Cerebellar cortex (tissue), 1 donor: ENCODE measurements around the gene KRT8.
"Not testable (repeated sequence)": the region's sequence is repeated elsewhere in the genome, so short reads cannot be mapped to it uniquely, and the experiment has no call there.

Experiments
- DNase-seq: peaks from one replicate; pipeline ENCODE4 v3.0.0-alpha.2; 2015; ENCODE audit warnings: low spot score

The KRT8 gene

GRCh38 chr12:52874573-52875435, 30.1 kb downstream of the KRT8 start:
- no peak for DNase-seq

DNA sequence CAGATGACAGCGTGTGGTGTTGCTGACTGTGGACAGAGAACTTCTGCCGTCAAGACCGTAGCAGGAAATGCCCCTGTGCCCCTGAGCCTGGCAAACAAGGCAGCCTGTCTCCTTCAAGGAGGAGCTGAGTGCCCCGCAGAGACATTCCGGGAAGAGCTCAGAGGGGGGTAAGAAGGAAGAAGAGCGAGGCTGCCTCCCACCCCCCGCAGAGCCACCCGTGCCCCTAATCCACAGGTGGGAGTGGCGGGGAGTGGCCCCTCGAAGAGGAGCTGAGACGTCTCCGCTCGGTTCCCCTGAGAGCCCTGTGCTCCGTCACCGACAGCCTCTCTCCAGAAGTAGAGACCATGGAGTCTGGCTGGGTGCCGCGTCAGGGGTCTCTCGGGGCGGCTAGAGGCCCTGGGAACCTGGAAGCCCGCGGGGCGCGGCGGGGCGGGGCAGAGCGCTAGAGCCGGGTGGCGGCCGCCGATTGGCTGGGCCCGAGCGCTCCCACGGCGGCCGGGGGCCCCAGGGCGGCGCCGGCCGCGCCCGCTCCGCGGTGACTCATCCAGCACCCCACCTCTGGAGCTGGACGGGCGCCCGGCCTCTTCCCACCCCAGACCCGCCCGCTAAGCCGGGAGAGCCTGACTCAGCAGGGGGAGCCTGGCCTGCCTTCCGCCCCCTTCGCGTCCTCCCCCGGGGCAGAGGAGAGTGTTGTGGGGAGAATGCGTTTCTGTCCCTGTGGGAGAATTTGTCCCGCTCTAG, 30.9 kb downstream of the KRT8 start:
- no peak for DNase-seq

GRCh38 chr12:52873513-52873831, 31.4 kb downstream of the KRT8 start:
- DNase-seq, result no peak

DNA sequence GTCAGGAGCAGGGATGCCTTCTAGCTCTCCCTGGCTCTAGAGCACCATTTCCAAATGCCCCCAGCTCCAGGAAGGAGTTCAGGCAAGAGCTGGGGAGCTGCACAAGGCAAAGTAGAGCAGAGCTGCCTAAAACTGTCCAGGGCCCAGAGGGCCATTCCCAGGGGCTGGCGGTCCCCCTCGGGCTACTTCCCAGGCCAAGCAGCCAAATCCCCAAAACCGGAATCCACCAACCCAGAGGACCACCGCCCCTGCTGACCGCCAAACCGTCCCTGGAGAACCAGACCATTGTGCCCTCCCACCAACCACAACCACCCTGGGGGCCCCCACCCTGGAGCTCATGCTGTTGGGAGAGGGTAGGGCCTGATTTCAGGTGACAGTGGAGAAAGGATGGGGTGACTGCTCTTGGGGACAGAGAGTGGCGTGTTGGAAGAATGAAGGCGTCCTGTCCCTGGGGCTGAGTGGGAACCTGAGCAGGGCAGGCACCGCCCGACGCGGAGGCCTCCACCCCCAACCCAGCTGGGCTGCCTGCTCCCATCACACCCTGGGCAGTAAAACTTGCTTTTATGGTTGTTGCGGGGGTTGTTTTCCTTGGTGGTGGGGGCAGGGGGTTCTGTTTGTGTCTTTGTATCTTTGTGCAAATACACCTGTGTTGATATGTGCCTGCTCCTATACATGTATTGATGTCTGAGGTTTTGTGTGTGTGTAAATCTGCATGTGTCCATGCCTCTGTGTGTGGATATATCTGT, 32.1 kb downstream of the KRT8 start:
- DNase-seq, result no peak

DNA sequence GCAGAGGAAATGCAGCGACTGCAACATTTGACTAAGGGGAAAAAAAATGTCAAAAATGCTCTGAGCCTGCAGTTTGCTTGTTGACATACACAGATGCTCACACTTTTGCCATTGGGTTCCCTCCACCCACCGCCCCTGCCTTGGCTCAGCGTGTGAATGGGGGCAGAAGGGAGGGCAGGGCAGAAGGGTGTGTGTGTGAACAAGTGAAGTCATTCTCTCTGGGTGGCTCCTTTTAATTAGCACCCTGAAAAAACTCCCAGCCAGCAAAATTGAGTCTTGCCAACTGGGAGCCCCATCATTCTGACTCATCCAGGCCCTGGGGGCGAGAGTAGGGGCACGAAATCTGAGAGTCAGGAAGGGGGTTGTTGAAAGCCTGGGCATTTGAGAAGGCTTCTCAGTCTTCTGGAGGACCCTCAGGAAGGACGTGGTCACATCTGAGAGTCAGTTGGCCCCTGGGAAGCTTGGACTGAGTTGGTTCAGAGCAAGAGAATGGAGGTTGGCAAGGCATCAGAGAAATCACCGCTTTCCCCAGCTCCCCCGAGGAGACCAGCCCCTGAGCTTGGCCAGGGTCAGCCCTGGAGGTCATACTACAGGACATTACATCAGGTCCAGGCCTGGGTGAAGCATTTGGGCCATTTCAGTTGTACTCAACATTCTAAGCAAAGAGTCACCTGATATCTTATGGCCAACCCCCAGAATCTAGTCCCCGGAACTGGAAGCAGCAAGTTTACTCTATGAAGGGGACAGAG, 33.4 kb downstream of the KRT8 start:
- no peak for DNase-seq

DNA sequence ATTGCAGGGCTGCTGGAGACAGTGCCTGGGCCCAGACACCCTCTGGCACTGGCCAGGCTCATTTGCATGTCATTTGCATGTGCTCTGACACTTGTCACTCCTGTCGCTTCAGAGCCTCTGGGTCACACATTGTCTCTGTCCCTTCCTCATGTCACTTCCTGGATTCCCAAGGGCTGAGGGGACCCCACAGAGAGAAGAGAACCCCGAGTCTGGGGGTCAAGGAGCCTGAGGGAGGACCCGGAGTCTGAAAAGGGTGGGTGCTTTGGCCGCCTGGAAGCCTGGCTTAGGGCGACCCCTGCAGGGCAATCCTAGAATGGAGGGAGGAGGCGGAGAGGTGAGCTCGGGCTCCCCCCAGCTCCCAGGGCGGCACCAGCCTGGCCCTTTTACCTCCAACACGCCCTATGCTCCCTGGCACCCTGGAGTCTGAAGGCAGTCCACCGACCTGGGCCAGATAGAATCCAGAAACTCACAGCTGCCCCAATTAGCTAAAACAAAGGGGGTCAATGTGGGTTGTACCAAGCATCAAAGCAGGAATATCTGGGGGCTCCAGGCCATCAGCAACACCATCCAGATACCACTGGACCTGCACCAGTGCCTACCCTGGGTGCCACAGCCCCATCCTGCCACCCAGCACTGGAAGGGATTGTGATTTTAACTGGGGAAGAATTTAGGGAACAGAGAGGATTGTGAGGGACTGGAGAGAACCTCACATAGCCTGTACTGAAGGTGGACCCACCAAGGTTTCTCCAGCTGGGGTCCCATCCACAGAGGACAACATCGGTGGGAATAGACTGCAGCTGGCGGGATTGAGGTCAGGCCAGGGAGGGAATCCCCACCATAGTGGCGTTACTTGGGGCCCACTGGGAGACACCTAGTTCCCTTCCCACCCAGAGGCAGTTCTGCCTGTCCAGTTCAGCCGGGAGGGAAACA, 34.2 kb downstream of the KRT8 start:
- DNase-seq, result peak; percentile 41

DNA sequence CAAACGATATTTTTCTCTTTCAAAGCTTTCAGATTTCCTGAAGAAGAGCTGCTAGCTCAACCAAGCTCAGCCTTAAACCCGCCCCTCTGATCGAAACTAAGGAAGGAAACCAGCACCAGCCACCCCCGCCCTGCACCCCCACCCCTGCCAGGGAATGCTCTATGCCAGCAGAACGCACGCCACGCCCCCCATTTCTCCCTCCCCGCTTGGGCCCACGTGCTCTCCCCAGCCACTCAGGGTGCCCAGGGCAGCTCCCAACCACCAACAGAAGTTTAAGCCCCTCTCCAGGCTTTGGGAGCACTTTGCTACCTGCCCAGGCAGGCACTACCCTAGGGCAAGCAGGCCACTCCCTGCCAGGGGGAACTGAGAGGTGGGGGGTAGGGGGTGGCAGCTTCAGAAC, 37.2 kb downstream of the KRT8 start:
- no peak for DNase-seq

- no peak for DNase-seq
Measured at GRCh38 chr12:52867152-52867551, 37.7 kb downstream of the KRT8 start.

GRCh38 chr12:52865090-52865944, 39.6 kb downstream of the KRT8 start:
- peak; percentile 66 for DNase-seq

- DNase-seq, result no peak
Measured at GRCh38 chr12:52862023-52862422, 42.9 kb downstream of the KRT8 start.

DNA sequence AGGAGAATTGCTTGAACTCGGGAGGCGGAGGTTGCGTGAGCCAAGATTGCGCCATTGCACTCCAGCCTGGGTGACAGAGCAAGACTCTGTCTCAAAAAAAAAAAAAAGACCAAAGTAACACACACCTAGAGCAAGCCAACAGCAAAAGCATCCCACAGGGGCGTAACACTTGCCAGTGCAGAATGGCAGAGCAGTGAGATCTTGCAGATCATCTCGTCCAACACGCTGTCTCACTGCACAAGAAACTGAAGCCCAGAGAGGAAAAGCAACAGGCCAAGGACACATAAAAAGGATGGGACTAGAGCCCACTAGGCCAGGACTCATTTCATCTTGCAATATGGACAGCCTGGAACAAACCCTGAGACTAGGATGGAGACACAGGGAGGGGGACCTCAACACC, 43.4 kb downstream of the KRT8 start:
- no peak for DNase-seq

- DNase-seq, result no peak
Measured at GRCh38 chr12:52860102-52860823, 44.6 kb downstream of the KRT8 start.

GRCh38 chr12:52857500-52857899, 47.4 kb downstream of the KRT8 start:
- no peak for DNase-seq

DNA sequence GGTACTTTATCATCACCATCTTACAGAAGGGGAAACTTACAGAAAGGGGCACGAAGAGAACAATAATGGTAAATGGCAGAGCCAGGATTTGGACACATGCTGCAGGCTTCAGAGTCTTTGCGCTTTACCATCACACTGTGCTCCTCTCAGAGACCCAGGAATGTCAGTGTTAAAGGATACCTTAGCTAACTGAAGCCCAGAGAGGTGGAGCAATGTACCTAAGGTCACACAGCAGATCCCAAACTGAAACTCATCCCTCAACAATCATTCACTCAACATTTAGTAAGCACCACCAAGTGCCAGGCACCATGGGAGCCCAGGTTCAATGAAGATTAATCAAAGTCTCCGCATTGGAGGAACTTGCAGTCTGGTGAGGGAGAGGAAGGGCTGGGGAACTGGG, 48.1 kb downstream of the KRT8 start:
- no peak for DNase-seq

DNA sequence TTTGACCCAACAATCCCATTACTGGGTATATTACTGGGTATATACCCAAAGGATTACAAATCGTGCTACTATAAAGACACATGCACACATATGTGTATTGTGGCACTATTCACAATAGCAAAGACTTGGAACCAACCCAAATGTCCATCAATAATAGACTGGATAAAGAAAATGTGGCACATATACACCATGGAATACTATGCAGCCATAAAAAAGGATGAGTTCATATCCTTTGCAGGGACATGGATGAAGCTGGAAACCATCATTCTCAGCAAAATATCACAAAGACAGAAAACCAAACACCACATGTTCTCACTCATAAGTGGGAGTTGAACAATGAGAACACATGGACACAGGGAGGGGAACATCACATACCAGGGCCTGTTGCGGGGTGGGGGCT, 48.8 kb downstream of the KRT8 start:
- DNase-seq, result not testable (repeated sequence)

DNA sequence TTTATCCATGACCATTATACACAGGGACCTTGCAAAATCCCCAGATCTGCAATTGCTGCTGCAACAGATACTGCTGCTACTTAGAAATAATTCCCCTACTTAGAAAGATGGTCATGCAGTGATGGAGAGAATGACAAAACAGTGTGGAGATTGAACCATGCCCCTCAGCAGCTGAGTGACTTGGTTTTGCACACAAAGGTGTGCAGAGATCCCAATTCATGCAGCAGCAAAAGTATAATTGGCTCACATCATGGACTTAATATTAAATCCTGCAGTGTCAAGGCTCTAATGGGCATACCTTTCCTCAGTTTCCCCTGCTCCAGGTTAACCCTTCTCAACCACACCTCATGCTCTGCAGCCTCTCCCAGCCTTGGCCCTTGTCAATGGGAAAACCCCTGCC, 53.1 kb downstream of the KRT8 start:
- no peak for DNase-seq

- no peak for DNase-seq
Measured at GRCh38 chr12:52850681-52851080, 54.2 kb downstream of the KRT8 start.

DNA sequence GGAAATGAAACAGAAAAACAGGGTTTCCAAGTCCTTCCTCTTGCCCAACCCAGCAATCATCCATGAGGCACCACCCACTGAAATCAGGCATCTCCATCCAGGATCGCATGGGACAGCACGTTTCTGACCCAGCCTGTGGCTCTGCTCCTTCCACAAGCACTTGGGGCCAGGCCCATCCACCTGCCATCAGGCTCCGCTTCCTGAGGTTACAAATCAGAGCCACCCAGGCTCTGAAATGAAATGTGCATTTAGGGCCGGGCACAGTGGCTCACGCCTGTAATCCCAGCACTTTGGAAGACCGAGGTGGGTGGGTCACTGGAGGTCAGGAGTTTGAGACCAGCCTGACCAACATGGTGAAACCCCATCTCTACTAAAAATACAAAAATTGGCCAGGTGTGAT, 55.4 kb downstream of the KRT8 start:
- DNase-seq, result no peak

- no peak for DNase-seq
Measured at GRCh38 chr12:52848661-52849255, 56.1 kb downstream of the KRT8 start, which contains the start of gene KRT78. TSS of gene KRT78 (minus strand) at chr12:52848994. CDS start at chr12:52848930, 64 bp downstream.
